Mesothelial cell of epicardium (in vitro differentiated cells): ENCODE results near the gene CDH13. TPM values are rescaled to one million over a fixed set of nuclear protein-coding genes. Genes with fewer than 3 reads are reported as not detected.

ENCODE experiments used
- DNase-seq, 2 experiments: peaks; one replicate each; pipeline ENCODE4 v3.0.0; 2021; ENCODE audit warnings: low spot score in 2 of 2; ENCODE audit not compliant: unreplicated experiment in 2 of 2
- H3K27ac Mint-ChIP-seq: 2 replicates; pipeline ENCODE4 v1.8.0; 2021; ENCODE audit warnings: mixed read lengths
- H3K27me3 Mint-ChIP-seq: 2 replicates; pipeline ENCODE4 v1.8.0; 2021; ENCODE audit warnings: low read depth, mixed read lengths
- H3K36me3 Mint-ChIP-seq: 2 replicates; pipeline ENCODE4 v1.8.0; 2021; ENCODE audit warnings: mixed read lengths
- H3K4me1 Mint-ChIP-seq: 2 replicates; pipeline ENCODE4 v1.8.0; 2021; ENCODE audit warnings: mixed read lengths
- H3K4me3 Mint-ChIP-seq: 2 replicates; pipeline ENCODE4 v1.8.0; 2021; ENCODE audit warnings: mild to moderate bottlenecking, moderate library complexity, mixed read lengths
- H3K9me3 Mint-ChIP-seq: 2 replicates; pipeline ENCODE4 v1.8.0; 2021; ENCODE audit warnings: mixed read lengths
- total RNA-seq: library from RNA; stranded (reverse); gene quantifications from 3 replicates; pipeline ENCODE4 v1.2.1, GENCODE V29; 2021
- TF ChIP-seq, protein P1 (sequence below): fragments of 200-600 bp; sonication (generic); IDR thresholded peaks from one replicate; pipeline ENCODE4 v1.5.0; 2021; ENCODE audit warnings: antibody characterized with exemption; ENCODE audit not compliant: unreplicated experiment

The CDH13 gene
- total RNA-seq, 1 donor from 2014 or later = 0.80 TPM

DNA sequence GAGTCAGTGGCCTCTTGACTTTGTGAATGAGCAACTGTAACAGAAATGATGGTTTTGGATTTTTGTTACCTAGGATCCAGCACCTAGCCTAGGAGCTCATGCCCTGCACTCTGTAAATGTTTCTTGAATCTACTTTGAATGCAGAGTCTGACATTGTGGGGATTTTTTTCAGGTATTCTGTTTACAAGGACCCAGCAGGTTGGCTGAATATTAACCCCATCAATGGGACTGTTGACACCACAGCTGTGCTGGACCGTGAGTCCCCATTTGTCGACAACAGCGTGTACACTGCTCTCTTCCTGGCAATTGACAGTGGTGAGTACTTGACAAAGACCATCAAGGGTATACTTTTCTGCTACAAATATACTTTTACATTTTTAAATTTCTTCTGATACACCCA, 1121.2 kb downstream of the CDH13 start:
- TF ChIP-seq, protein P1, sequence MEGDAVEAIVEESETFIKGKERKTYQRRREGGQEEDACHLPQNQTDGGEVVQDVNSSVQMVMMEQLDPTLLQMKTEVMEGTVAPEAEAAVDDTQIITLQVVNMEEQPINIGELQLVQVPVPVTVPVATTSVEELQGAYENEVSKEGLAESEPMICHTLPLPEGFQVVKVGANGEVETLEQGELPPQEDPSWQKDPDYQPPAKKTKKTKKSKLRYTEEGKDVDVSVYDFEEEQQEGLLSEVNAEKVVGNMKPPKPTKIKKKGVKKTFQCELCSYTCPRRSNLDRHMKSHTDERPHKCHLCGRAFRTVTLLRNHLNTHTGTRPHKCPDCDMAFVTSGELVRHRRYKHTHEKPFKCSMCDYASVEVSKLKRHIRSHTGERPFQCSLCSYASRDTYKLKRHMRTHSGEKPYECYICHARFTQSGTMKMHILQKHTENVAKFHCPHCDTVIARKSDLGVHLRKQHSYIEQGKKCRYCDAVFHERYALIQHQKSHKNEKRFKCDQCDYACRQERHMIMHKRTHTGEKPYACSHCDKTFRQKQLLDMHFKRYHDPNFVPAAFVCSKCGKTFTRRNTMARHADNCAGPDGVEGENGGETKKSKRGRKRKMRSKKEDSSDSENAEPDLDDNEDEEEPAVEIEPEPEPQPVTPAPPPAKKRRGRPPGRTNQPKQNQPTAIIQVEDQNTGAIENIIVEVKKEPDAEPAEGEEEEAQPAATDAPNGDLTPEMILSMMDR = no peak
- no peak for DNase-seq
- no peaks in the 10 kb centered on the region for H3K27me3 Mint-ChIP-seq
- H3K4me3 Mint-ChIP-seq = no peak overlapping the region
- H3K4me1 Mint-ChIP-seq = no peaks in the 10 kb centered on the region
- peaks cover 4% of the 10 kb centered on the region for H3K9me3 Mint-ChIP-seq
- H3K27ac Mint-ChIP-seq = no peak overlapping the region
- H3K36me3 Mint-ChIP-seq = no peaks in the 10 kb centered on the region

DNA sequence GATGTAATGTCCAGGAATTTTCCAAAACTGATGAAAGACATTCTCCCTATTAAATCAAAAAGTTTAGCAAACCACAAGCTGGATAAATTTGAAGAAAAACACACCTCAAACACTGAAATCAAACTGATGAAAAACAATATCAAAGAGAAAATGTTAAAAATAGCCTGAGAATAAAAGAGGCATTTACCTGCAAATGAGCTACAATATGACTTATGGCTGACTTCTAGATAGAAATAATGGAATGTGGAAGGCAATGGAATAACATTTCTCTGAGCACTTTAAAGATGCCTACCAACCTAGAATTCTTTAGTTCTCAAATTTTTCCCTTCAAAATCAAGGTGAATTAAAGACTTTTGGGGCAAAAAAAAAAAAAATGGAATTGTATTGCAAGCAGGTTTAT, 1128.6 kb downstream of the CDH13 start:
- DNase-seq = no peak
- Mint-ChIP-seq H3K9me3 (peaks cover 27% of the 10 kb centered on the region), H3K36me3 (no peaks in the 10 kb centered on the region), H3K4me1 (no peaks in the 10 kb centered on the region), H3K4me3 (no peak overlapping the region), H3K27ac (no peak overlapping the region), H3K27me3 (no peaks in the 10 kb centered on the region)
- TF ChIP-seq, protein P1 = no peak

DNA sequence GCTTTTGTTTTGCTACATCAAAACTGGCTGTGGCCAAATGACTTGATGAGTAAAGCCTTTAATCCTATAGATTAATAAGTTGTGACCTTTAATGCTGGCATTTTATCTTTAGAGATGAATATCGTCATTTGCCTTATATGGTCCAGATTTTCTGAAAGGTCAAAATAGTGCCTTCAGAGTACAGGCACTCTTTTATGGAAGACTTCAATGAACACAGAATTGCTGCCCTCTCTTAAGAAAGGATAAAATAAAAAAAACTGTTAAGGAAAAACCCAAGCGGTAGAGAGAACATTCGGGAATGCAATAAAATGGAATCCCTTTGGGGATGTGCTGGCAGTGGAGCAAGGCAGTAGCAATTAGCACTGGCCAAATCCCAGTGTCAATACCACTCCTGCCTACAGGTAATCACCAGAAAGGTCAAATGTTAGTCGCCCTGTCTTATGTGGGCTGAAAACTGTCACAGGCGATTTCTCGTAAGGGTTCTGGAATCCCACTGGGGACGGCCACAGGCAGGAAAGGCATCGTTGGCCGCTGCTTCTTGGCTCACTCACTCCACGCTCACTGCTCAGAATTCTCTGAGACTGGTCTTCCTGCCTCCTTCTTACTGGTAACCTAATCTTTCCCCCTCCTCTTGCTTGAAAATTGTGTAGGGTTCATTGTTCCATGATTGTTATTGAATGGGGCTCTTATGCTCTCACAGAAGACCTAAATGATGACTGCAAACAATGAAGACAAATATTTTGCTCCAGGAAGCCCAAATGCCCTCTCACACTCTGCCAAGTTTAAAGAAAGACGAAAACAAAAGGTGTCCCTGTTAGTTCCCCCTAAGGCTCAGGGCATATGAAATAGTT, 1135.6 kb downstream of the CDH13 start:
- H3K36me3 Mint-ChIP-seq = no peaks in the 10 kb centered on the region
- DNase-seq = no peak
- no peak overlapping the region for H3K27ac Mint-ChIP-seq
- TF ChIP-seq, protein P1 = no peak
- no peaks in the 10 kb centered on the region for H3K4me1 Mint-ChIP-seq
- peaks cover 8% of the 10 kb centered on the region for H3K9me3 Mint-ChIP-seq
- no peak overlapping the region for H3K4me3 Mint-ChIP-seq
- peaks cover 12% of the 10 kb centered on the region for H3K27me3 Mint-ChIP-seq

DNA sequence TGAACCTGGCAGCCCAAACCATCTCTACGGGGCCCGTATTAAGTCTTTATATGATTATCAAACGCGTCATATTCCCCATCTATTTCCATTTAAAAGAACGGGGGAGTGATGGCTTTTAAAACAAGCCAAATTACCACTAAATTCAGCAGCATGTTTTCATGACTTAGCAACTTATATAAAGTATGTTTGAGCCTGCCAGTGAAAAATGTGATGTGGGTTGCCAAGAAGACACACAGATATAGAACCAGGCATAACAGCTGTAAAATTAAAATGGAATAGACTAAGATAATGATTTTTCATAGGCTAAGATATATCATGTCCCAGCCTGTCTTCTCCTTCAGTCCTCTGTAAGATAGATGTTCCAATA, 1136.2 kb downstream of the CDH13 start:
- peaks cover 12% of the 10 kb centered on the region for H3K27me3 Mint-ChIP-seq
- H3K36me3 Mint-ChIP-seq = no peaks in the 10 kb centered on the region
- peaks cover 8% of the 10 kb centered on the region for H3K9me3 Mint-ChIP-seq
- no peak overlapping the region for H3K27ac Mint-ChIP-seq
- no peaks in the 10 kb centered on the region for H3K4me1 Mint-ChIP-seq
- no peak for DNase-seq
- no peak overlapping the region for H3K4me3 Mint-ChIP-seq
- TF ChIP-seq, protein P1 = no peak

DNA sequence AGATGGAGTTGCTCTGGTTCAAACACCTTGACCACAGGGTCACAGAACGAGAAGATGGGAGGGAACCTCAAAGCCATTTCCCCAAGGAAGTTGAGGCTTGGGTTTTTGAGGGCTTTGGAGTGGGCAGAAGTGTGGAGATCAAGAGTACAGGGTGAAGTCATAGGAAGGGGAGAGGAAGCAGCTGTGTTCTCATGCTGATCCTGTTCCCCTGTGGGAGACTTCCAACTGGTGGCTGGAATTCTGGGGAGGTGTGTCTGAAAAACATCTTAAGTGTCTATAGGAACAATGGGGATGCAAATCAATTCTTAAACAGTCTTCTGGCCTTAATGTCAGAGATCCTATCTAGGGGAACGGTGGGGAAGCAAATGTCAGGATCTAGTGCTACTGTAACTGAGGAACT, 1142.2 kb downstream of the CDH13 start:
- TF ChIP-seq, protein P1 = no peak
- Mint-ChIP-seq H3K4me3 (no peak overlapping the region), H3K27me3 (peaks cover 15% of the 10 kb centered on the region), H3K27ac (no peak overlapping the region), H3K9me3 (no peaks in the 10 kb centered on the region), H3K4me1 (no peaks in the 10 kb centered on the region), H3K36me3 (no peaks in the 10 kb centered on the region)
- no peak for DNase-seq
